HG03039 (cell line): ENCODE data around the gene NCOA1.

ENCODE experiments used
- ATAC-seq: cut with Tn5 transposase; IDR thresholded peaks from one replicate; pipeline ENCODE4 v1.9.1; 2021; ENCODE audit warnings: mild to moderate bottlenecking, moderate library complexity; ENCODE audit not compliant: unreplicated experiment

NCOA1 gene

GRCh38 chr2:24725956-24726355 is 234.9 kb downstream of the NCOA1 start:
- no peak for ATAC-seq

- no peak for ATAC-seq
Measured at GRCh38 chr2:24730481-24730880, 239.4 kb downstream of the NCOA1 start.

GRCh38 chr2:24731040-24731439 is 240.0 kb downstream of the NCOA1 start:
- ATAC-seq = no peak

- ATAC-seq = no peak
Measured at GRCh38 chr2:24731923-24732322, 240.9 kb downstream of the NCOA1 start.

GRCh38 chr2:24734741-24735140 is 243.7 kb downstream of the NCOA1 start:
- no peak for ATAC-seq

- no peak for ATAC-seq
Measured at GRCh38 chr2:24739354-24740025, 248.4 kb downstream of the NCOA1 start.

- no peak for ATAC-seq
Measured at GRCh38 chr2:24740142-24740541, 249.1 kb downstream of the NCOA1 start.

- no peak for ATAC-seq
Measured at GRCh38 chr2:24742730-24743129, 251.7 kb downstream of the NCOA1 start.

- ATAC-seq = no peak
Measured at GRCh38 chr2:24743924-24744323, 252.9 kb downstream of the NCOA1 start.

- ATAC-seq = no peak
Measured at GRCh38 chr2:24744356-24744755, 253.3 kb downstream of the NCOA1 start.

GRCh38 chr2:24745825-24746224 is 254.8 kb downstream of the NCOA1 start:
- ATAC-seq = no peak

GRCh38 chr2:24747299-24747698 is 256.2 kb downstream of the NCOA1 start:
- no peak for ATAC-seq

- ATAC-seq = no peak
Measured at GRCh38 chr2:24749069-24749691, 258.1 kb downstream of the NCOA1 start.

- no peak for ATAC-seq
Measured at GRCh38 chr2:24754985-24755705, 264.1 kb downstream of the NCOA1 start.

- no peak for ATAC-seq
Measured at GRCh38 chr2:24756789-24757188, 265.7 kb downstream of the NCOA1 start.

- no peak for ATAC-seq
Measured at GRCh38 chr2:24761866-24762265, 270.8 kb downstream of the NCOA1 start.

- ATAC-seq = no peak
Measured at GRCh38 chr2:24762518-24762917, 271.5 kb downstream of the NCOA1 start.

- no peak for ATAC-seq
Measured at GRCh38 chr2:24763843-24764242, 272.8 kb downstream of the NCOA1 start.

GRCh38 chr2:24766609-24767008 is 275.6 kb downstream of the NCOA1 start:
- ATAC-seq = no peak

- no peak for ATAC-seq
Measured at GRCh38 chr2:24768013-24768412, 277.0 kb downstream of the NCOA1 start.

GRCh38 chr2:24768601-24769000 is 277.5 kb downstream of the NCOA1 start:
- no peak for ATAC-seq

- no peak for ATAC-seq
Measured at GRCh38 chr2:24771061-24771460, 280.0 kb downstream of the NCOA1 start.
